Pancreas (tissue), 10 donors: ENCODE measurements around the gene NPHP4. TPM values are rescaled to one million over a fixed set of nuclear protein-coding genes. Genes with fewer than 3 reads are reported as not detected.

ENCODE experiments used
- ATAC-seq, 4 donors: fragments of 200-7000 bp; cut with Tn5 transposase; one replicate each; pipeline versions ENCODE4 v1.8.0 to v1.9.1; 2020; ENCODE audit warnings: mild to moderate bottlenecking in 4 of 4, moderate library complexity in 4 of 4
- DNase-seq, 6 donors: peaks; one replicate each; pipeline ENCODE4 v3.0.0-alpha.2; 2020
- FAIRE-seq: peaks from 2 replicates; lab custom pipeline; 2012; peaks lifted over from hg19 to GRCh38; lab: Jason Lieb, UNC
- H3K27ac ChIP-seq, 4 donors: fragments of 200-600 bp; sonication (generic); 1 replicate in 3 of 4; 2 replicates in 1 of 4; pipeline versions ENCODE4 v1.5.0 to v1.8.0; 2020
- H3K27me3 ChIP-seq, 4 donors: fragments of 200-600 bp; one replicate each; pipeline ENCODE4 v1.8.0; 2021
- H3K36me3 ChIP-seq, 3 donors: fragments of 200-600 bp; sonication (generic) in 1 of 3; one replicate each; pipeline versions ENCODE4 v1.5.0 to v1.8.0; 2020 to 2021
- H3K4me1 ChIP-seq, 3 donors: fragments of 200-600 bp; one replicate each; pipeline ENCODE4 v1.8.0; 2021
- H3K4me3 ChIP-seq, 4 donors: fragments of 200-600 bp; sonication (generic) in 2 of 4; one replicate each; pipeline versions ENCODE4 v1.5.0 to v1.8.0; 2020 to 2021
- H3K9me3 ChIP-seq, 4 donors: fragments of 200-600 bp; one replicate each; pipeline ENCODE4 v1.8.0; 2021
- CTCF ChIP-seq, 4 donors: fragments of 200-600 bp; sonication (generic) in 3 of 4; IDR thresholded peaks; one replicate each; pipeline versions ENCODE4 v1.5.0 to v1.8.0; 2021; ENCODE audit warnings: antibody characterized with exemption in 4 of 4
- WGBS, 2 donors: extraction: QIAGEN DNeasy Blood & Tissue Kit; methylation state at CpG; one replicate each; pipeline ENCODE4 v1.1.7; 2013; 5-methylcytosine and 5-hydroxymethylcytosine counted together
- intact Hi-C, 3 donors: fragments of 100-400 bp; cut with DNase I; formaldehyde crosslinking; loops; one replicate each; pipeline versions ENCODE4 v1.11.1 to v1.14.2; 2022
- polyA plus RNA-seq, 2 donors: library from polyadenylated mRNA; stranded (reverse); fragments of 200-250 nt; gene quantifications; one replicate each; pipeline ENCODE4 v1.2.3, GENCODE V29; 2013
- total RNA-seq, 6 donors: library from RNA; stranded (reverse); fragmentation: NEBNext Ultra II Directional in 4 of 6; extraction: Animal tissue kit (Norgen Biotek cat#: 25700) in 4 of 6; gene quantifications; one replicate each; pipeline versions ENCODE4 v1.2.1 to v1.2.4, GENCODE V29; 2021 to 2023
- donor health status: healthy with polysubstance abuse.
- donor health status: DM: no; HTN: no; CAD: no; lungs with moderate emphysema.
- donor health status: DM: no; HTN: no; CAD: no.
- donor health status: control.
- donor health status: control.
- donor health status: Bipolar disorder and iron deficiency.
- donor health status: DM: yes; HTN: yes; CAD: no.
- donor health status: DM: no; HTN: no; CAD: no.
- donor health status: DM: no; HTN: no; CAD: no.
- donor health status: DM: yes; HTN: yes; CAD: no.

NPHP4 gene
- total and polyA plus RNA-seq, 8 donors, result 4.0 to 9.7 (median 5.7) TPM

GRCh38 chr1:5916572-5917280, 75.5 kb downstream of the NPHP4 start:
- intact Hi-C loops, result no loop called here
- no peak for DNase-seq
- FAIRE-seq, result no peak
- Histone ChIP-seq H3K27me3 (no peaks in the 10 kb centered on the region), H3K4me3 (no peak overlapping the region), H3K36me3 (no peaks in the 10 kb centered on the region), H3K27ac (no peak overlapping the region), H3K9me3 (no peaks in the 10 kb centered on the region), H3K4me1 (peaks cover 0 to 8% (median 0%) of the 10 kb centered on the region in 3 donors)
- WGBS, 2 donors, result 92 to 94% methylated on average over 10 of the region's 10 CpGs
- TF ChIP-seq CTCF (IDR thresholded peaks at IDR 0.05), result no peak
- ATAC-seq, result no peak

GRCh38 chr1:5915587-5916571, 76.3 kb downstream of the NPHP4 start:
- 40 to 41% methylated on average over 11 of the region's 11 CpGs for WGBS, 2 donors
- DNase-seq (peak in 1 of 6 donors; percentile 30), ATAC-seq (peak; percentile 64 to 82 (median 80)), FAIRE-seq (peak; percentile 93)
- no peaks in the 10 kb centered on the region for H3K36me3 ChIP-seq
- H3K9me3 ChIP-seq, result no peaks in the 10 kb centered on the region
- peaks cover 0 to 7% (median 0%) of the 10 kb centered on the region in 3 donors for H3K4me1 ChIP-seq
- intact Hi-C loops, result no loop called here
- TF ChIP-seq CTCF (IDR thresholded peaks at IDR 0.05), result peak; percentile 32 to 55 (median 44)
- H3K4me3 ChIP-seq, result no peak overlapping the region
- no peaks in the 10 kb centered on the region for H3K27me3 ChIP-seq
- no peak overlapping the region for H3K27ac ChIP-seq

GRCh38 chr1:5914676-5915365, 77.4 kb downstream of the NPHP4 start:
- H3K27me3 ChIP-seq, result no peaks in the 10 kb centered on the region
- TF ChIP-seq CTCF (IDR thresholded peaks at IDR 0.05), result no peak
- intact Hi-C loops, result no loop called here
- peak in 2 of 4 donors; percentile 17 to 39 for ATAC-seq
- DNase-seq, result no peak
- H3K4me1 ChIP-seq, result peaks cover 0 to 3% (median 0%) of the 10 kb centered on the region in 3 donors
- no peaks in the 10 kb centered on the region for H3K9me3 ChIP-seq
- 87 to 89% methylated on average over 14 of the region's 14 CpGs for WGBS, 2 donors
- no peaks in the 10 kb centered on the region for H3K36me3 ChIP-seq
- no peak for FAIRE-seq
- no peak overlapping the region for H3K4me3 ChIP-seq
- no peak overlapping the region for H3K27ac ChIP-seq

GRCh38 chr1:5913876-5914275, 78.3 kb downstream of the NPHP4 start:
- H3K4me1 ChIP-seq, result peaks cover 0 to 3% (median 0%) of the 10 kb centered on the region in 3 donors
- DNase-seq (no peak), FAIRE-seq (no peak), ATAC-seq (no peak)
- intact Hi-C loops, result no loop called here
- TF ChIP-seq CTCF (IDR thresholded peaks at IDR 0.05), result no peak
- WGBS, 2 donors, result 95 to 98% methylated on average over 10 of the region's 10 CpGs
- no peak overlapping the region for H3K4me3 ChIP-seq
- no peaks in the 10 kb centered on the region for H3K9me3 ChIP-seq
- no peaks in the 10 kb centered on the region for H3K36me3 ChIP-seq
- no peak overlapping the region for H3K27ac ChIP-seq
- H3K27me3 ChIP-seq, result no peaks in the 10 kb centered on the region
